ENCODE data around the gene SLC25A51.
"Not testable (repeated sequence)": the region's sequence is repeated elsewhere in the genome, so short reads cannot be mapped to it uniquely, and the experiment has no call there.

DNA sequence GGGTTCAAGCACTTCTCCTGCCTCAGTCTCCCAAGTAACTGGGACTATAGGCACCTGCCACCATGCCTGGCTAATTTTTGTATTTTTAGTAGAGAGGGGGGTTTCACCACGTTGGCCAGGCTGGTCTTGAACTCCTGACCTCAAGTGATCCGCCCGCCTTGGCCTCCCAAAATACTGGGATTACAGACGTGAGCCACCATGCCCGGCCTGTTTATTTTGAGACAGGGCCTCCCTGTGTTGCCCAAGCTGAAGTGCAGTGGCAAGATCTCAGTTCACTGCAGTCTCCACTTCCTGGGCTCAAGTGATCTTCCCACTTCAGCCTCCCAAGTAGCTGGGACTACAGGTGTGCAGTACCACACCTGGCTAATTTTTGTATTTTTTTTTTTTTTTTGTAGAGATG lies 5.9 kb upstream of the SLC25A51 start:
- TF ChIP-seq, protein P1, sequence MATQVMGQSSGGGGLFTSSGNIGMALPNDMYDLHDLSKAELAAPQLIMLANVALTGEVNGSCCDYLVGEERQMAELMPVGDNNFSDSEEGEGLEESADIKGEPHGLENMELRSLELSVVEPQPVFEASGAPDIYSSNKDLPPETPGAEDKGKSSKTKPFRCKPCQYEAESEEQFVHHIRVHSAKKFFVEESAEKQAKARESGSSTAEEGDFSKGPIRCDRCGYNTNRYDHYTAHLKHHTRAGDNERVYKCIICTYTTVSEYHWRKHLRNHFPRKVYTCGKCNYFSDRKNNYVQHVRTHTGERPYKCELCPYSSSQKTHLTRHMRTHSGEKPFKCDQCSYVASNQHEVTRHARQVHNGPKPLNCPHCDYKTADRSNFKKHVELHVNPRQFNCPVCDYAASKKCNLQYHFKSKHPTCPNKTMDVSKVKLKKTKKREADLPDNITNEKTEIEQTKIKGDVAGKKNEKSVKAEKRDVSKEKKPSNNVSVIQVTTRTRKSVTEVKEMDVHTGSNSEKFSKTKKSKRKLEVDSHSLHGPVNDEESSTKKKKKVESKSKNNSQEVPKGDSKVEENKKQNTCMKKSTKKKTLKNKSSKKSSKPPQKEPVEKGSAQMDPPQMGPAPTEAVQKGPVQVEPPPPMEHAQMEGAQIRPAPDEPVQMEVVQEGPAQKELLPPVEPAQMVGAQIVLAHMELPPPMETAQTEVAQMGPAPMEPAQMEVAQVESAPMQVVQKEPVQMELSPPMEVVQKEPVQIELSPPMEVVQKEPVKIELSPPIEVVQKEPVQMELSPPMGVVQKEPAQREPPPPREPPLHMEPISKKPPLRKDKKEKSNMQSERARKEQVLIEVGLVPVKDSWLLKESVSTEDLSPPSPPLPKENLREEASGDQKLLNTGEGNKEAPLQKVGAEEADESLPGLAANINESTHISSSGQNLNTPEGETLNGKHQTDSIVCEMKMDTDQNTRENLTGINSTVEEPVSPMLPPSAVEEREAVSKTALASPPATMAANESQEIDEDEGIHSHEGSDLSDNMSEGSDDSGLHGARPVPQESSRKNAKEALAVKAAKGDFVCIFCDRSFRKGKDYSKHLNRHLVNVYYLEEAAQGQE (IDR thresholded peaks at IDR 0.05; ENCODE audit: insufficient read depth in 1 of 2, low read depth in 2 of 2, low read length in 1 of 2): not testable (repeated sequence)
- TF ChIP-seq, protein P2, sequence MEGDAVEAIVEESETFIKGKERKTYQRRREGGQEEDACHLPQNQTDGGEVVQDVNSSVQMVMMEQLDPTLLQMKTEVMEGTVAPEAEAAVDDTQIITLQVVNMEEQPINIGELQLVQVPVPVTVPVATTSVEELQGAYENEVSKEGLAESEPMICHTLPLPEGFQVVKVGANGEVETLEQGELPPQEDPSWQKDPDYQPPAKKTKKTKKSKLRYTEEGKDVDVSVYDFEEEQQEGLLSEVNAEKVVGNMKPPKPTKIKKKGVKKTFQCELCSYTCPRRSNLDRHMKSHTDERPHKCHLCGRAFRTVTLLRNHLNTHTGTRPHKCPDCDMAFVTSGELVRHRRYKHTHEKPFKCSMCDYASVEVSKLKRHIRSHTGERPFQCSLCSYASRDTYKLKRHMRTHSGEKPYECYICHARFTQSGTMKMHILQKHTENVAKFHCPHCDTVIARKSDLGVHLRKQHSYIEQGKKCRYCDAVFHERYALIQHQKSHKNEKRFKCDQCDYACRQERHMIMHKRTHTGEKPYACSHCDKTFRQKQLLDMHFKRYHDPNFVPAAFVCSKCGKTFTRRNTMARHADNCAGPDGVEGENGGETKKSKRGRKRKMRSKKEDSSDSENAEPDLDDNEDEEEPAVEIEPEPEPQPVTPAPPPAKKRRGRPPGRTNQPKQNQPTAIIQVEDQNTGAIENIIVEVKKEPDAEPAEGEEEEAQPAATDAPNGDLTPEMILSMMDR (IDR thresholded peaks at IDR 0.05): not testable (repeated sequence)
